HG03135 (cell line): ENCODE results near the gene RAI1.
"Not testable (repeated sequence)": the region's sequence is repeated elsewhere in the genome, so short reads cannot be mapped to it uniquely, and the experiment has no call there.

Experiments
- ATAC-seq: cut with Tn5 transposase; IDR thresholded peaks from one replicate; pipeline ENCODE4 v1.9.1; 2021; ENCODE audit warnings: mild to moderate bottlenecking, moderate library complexity; ENCODE audit not compliant: unreplicated experiment

The RAI1 gene

GRCh38 chr17:17795946-17796786 is 114.9 kb downstream of the RAI1 start:
- no peak for ATAC-seq

- ATAC-seq: no peak
These were observed 115.5 kb downstream of the RAI1 start for GRCh38 chr17:17796787-17797061.

DNA sequence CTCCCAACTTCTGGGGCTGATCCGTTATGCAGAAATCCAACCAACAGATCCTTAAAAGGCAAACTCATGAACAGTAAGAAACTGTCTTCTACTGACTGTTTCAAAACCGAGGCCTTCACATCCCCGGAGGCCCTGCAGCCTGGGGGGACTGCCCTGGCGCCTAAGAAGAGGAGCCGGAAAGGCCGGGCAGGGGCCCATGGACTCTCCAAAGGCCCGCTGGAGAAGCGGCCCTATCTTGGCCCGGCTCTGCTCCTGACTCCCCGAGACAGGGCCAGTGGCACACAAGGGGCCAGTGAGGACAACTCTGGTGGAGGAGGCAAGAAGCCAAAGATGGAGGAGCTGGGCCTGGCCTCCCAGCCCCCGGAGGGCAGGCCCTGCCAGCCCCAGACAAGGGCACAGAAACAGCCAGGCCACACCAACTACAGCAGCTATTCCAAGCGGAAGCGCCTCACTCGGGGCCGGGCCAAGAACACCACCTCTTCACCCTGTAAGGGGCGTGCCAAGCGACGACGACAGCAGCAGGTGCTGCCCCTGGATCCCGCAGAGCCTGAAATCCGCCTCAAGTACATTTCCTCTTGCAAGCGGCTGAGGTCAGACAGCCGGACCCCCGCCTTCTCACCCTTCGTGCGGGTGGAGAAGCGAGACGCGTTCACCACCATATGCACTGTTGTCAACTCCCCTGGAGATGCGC is 116.0 kb downstream of the RAI1 start:
- no peak for ATAC-seq

GRCh38 chr17:17798010-17798556 is 116.8 kb downstream of the RAI1 start:
- ATAC-seq: no peak

GRCh38 chr17:17798573-17799255 is 117.5 kb downstream of the RAI1 start:
- no peak for ATAC-seq

GRCh38 chr17:17800504-17801021 is 119.3 kb downstream of the RAI1 start:
- ATAC-seq: no peak

- no peak for ATAC-seq
These were observed 120.7 kb downstream of the RAI1 start for GRCh38 chr17:17801800-17802481.

DNA sequence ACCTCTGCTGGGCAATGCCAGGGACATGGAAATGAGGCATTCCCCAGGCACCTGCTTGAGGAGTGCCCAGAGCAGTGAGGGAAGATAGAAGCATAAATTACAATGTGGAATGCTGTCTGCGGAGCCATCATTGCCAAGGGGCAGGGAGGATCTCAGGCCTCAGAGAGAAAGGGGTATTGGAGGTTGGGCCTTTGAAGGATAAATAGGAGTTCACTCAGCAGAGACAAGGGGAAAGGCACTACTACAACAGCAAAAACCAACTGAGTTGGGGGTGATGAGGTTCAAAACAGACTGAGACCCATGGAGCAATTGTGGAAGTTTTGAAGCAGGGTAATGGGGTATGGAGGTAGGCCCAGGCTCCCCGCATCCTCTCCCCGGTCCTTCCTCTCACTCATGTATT is 122.7 kb downstream of the RAI1 start:
- no peak for ATAC-seq

DNA sequence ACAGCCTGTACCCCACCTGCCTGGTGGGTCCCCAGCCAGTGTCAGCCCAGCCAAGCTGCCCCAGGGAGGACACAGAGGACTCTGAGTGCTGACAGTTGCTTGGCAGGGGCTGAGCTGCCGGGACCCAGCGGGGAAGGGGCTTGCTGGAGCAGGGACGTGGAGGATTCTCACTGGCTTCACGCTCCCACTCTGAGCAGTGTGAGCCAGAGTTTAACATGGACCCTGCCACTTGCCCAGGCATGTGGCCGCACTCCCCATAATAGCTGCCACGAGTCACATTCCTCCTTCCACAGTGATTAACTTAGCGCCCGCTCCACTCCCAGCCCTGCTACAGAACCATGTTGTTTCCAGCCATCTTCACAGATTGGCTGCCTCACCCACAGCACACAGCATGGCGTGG is 124.3 kb downstream of the RAI1 start:
- no peak for ATAC-seq

- ATAC-seq: no peak
These were observed 124.8 kb downstream of the RAI1 start for GRCh38 chr17:17806035-17806434.

DNA sequence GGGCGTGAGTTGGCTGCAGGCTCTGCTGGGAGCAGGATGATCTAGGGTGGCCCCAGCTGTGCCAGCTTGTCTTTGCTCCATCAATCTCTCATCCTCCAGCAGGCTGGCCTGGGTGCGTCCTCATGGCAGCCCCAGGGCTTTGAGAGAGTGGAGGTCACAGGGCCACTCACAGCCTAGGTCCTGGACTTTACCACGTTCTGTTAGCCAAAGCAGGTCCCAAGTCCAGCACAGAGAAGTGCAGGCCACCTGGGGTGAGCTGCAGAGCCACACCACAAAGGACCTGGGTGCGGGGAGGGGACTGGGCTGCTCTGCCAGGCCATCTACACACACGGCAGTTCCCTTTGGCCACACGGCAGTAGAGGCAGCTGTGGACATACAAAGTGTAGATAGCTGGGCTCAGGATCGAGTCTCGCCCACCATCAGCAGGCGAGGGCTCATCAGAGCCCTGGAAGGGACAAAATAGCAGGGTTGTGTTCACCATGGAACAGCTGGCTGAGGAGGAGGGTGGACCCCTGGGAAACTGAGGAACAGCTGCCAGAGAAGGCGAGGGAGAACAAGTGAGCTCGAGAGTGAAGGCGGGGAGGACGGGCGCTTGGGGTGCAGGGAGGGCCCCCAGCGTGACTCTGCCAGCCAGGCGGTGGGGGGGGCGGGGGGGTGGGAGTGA is 125.5 kb downstream of the RAI1 start:
- no peak for ATAC-seq

- ATAC-seq: no peak
These were observed 126.2 kb downstream of the RAI1 start for GRCh38 chr17:17807440-17807839.

GRCh38 chr17:17808200-17808599 is 126.9 kb downstream of the RAI1 start:
- not testable (repeated sequence) for ATAC-seq

DNA sequence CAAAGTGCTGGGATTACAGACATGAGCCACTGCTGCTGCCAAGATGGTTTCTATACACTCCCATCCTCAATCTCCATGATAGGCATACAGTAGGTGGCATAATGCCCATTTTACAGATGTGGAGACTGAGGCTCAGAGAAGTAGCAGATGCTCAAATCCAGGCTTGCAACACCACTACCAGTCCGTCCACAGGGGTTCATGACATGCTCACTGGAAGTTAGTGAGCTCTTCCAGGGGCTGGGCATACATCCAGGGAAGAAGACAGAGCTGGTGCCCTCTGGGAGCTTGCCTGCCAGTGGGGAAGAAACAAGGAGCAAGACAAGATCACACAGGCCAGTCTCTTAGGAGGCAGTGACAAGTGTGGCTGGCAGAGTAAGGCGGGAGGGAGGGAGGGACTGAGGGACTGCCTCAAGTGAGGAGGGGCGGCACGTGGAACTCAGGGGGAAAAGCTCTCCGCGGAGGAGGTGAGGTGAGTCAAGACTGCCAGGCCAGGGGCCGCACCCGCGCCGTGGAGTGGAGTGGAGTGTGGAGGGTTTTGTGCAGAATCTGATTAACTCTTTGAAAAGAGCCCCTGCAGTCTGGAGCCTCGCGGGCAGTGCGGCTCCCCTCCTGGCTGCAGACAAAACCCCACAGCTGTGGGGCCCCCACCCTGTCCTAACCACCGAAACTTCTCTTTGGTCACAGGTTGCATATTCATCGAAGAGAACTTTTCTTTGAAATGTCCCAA is 127.6 kb downstream of the RAI1 start:
- no peak for ATAC-seq

DNA sequence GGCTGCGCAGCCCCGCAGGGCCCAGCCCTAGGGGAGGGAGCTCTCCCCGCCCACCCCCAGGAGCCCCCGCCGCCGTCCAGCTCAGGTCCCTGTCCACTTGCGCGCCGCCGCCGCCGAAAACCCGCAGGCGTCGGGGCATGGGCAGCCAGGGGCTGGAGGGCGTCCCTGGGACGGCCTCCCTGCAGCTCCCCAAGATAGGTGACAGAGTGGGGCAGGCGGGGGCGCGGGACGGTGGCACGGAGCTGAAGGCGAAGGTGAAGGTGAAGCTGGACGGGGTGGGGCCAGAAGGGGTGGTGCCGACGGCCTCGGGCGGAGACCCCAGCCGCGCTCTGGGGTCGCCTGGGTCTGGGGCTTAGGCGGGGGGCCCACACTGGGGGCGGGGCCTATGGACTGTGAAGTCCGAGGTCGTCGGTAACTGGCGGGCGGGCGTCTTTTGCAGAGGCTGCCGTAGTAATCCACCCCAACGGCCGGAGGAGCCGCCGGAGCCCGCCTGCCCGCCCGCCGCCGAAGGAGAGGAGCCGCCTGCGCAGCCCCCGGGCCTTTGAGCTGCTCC is 128.3 kb downstream of the RAI1 start:
- no peak for ATAC-seq

- no peak for ATAC-seq
These were observed 129.0 kb downstream of the RAI1 start for GRCh38 chr17:17810084-17810894.

DNA sequence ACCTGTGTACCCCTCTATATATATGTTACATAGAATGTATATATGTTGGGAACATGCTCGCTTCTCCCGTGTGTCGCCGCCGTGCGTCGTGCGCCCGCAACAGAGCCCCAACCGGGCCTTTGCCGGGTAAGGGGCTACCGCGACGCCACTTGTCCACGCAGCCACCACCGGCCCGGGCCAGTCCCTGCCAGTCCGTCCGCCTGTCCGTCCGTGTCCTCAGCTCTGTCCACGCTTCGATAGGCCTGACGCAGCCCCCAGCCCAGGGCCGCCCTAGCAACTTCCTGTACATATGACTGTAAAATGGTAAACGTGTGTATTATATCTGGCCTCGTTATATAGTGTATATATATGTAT is 129.6 kb downstream of the RAI1 start:
- no peak for ATAC-seq

GRCh38 chr17:17811381-17812210 is 130.3 kb downstream of the RAI1 start:
- ATAC-seq: no peak
